HUES64 (cell line): ENCODE data around the gene CCL22.
"Not testable (repeated sequence)": the region's sequence is repeated elsewhere in the genome, so short reads cannot be mapped to it uniquely, and the experiment has no call there.

Experiments used
- H3K27ac ChIP-seq: 2 replicates; pipeline ENCODE4 v1.7.0; 2013; ENCODE audit warnings: low read depth, low read length, inconsistent platforms
- H3K27me3 ChIP-seq: 2 replicates; pipeline ENCODE4 v1.6.1; 2013; ENCODE audit warnings: mild to moderate bottlenecking, low read length; ENCODE audit not compliant: insufficient read depth
- H3K36me3 ChIP-seq: 2 replicates; pipeline ENCODE4 v1.6.1; 2013; ENCODE audit warnings: mild to moderate bottlenecking, low read length; ENCODE audit not compliant: insufficient read depth
- H3K4me1 ChIP-seq: 2 replicates; pipeline ENCODE4 v1.6.1; 2013; ENCODE audit warnings: mild to moderate bottlenecking, low read length, moderate library complexity; ENCODE audit not compliant: insufficient read depth
- H3K4me3 ChIP-seq: 2 replicates; pipeline ENCODE4 v1.5.1; 2013; ENCODE audit warnings: mild to moderate bottlenecking, low read length, moderate library complexity
- H3K9ac ChIP-seq: 2 replicates; pipeline ENCODE4 v1.6.1; 2013; ENCODE audit warnings: mild to moderate bottlenecking, low read depth, low read length
- H3K9me3 ChIP-seq: 2 replicates; pipeline ENCODE4 v1.6.1; 2013; ENCODE audit warnings: low read depth, low read length; ENCODE audit not compliant: insufficient read depth
- WGBS: fragments of 150-250, 120-280 bp; methylation state at CpG from one replicate; pipeline ENCODE4 v1.1.7; 2013; ENCODE audit warnings: missing lambda C conversion rate; 5-methylcytosine and 5-hydroxymethylcytosine counted together

Gene CCL22

GRCh38 chr16:57329718-57330327, 28.8 kb upstream of the CCL22 start:
- Histone ChIP-seq H3K4me1 (no peaks in the 10 kb centered on the region), H3K9me3 (peaks cover 4% of the 10 kb centered on the region; the same call in 1 of the 2 replicates), H3K4me3 (no peak overlapping the region), H3K9ac (no peak overlapping the region), H3K36me3 (no peaks in the 10 kb centered on the region), H3K27me3 (no peaks in the 10 kb centered on the region), H3K27ac (no peak overlapping the region)
- 92% methylated on average over 8 of the region's 8 CpGs for WGBS

- no peak overlapping the region for H3K27ac ChIP-seq
- 94% methylated on average over 3 of the region's 3 CpGs for WGBS
- H3K4me1 ChIP-seq, result no peaks in the 10 kb centered on the region
- no peak overlapping the region for H3K4me3 ChIP-seq
- H3K9me3 ChIP-seq, result peaks cover 2% of the 10 kb centered on the region; the same call in 1 of the 2 replicates
- H3K9ac ChIP-seq, result no peak overlapping the region
- H3K27me3 ChIP-seq, result no peaks in the 10 kb centered on the region
- no peaks in the 10 kb centered on the region for H3K36me3 ChIP-seq
Measured at GRCh38 chr16:57331355-57331754, 27.2 kb upstream of the CCL22 start.

- Histone ChIP-seq H3K27ac (no peak overlapping the region), H3K27me3 (no peaks in the 10 kb centered on the region), H3K9ac (no peak overlapping the region), H3K36me3 (no peaks in the 10 kb centered on the region), H3K4me1 (no peaks in the 10 kb centered on the region), H3K9me3 (no peaks in the 10 kb centered on the region), H3K4me3 (no peak overlapping the region)
- 82% methylated on average over 1 of the region's 1 CpG for WGBS
Measured at GRCh38 chr16:57333402-57333801, 25.2 kb upstream of the CCL22 start.

GRCh38 chr16:57335366-57335765, 23.2 kb upstream of the CCL22 start:
- Histone ChIP-seq H3K27ac (no peak overlapping the region), H3K4me1 (no peaks in the 10 kb centered on the region), H3K27me3 (no peaks in the 10 kb centered on the region), H3K9me3 (no peaks in the 10 kb centered on the region), H3K4me3 (no peak overlapping the region), H3K9ac (no peak overlapping the region), H3K36me3 (no peaks in the 10 kb centered on the region)
- WGBS, result 89% methylated on average over 4 of the region's 4 CpGs

GRCh38 chr16:57341062-57341440, 17.5 kb upstream of the CCL22 start:
- Histone ChIP-seq H3K4me1 (no peaks in the 10 kb centered on the region), H3K9ac (no peak overlapping the region), H3K27me3 (no peaks in the 10 kb centered on the region), H3K27ac (no peak overlapping the region), H3K36me3 (no peaks in the 10 kb centered on the region), H3K4me3 (no peak overlapping the region), H3K9me3 (no peaks in the 10 kb centered on the region)
- WGBS, result 94% methylated on average over 6 of the region's 6 CpGs

GRCh38 chr16:57341441-57342303, 16.9 kb upstream of the CCL22 start:
- H3K27me3 ChIP-seq, result no peaks in the 10 kb centered on the region
- H3K4me3 ChIP-seq, result no peak overlapping the region
- no peaks in the 10 kb centered on the region for H3K36me3 ChIP-seq
- H3K27ac ChIP-seq, result no peak overlapping the region
- H3K9ac ChIP-seq, result no peak overlapping the region
- WGBS, result 93% methylated on average over 8 of the region's 8 CpGs
- H3K9me3 ChIP-seq, result no peaks in the 10 kb centered on the region
- no peaks in the 10 kb centered on the region for H3K4me1 ChIP-seq

GRCh38 chr16:57342606-57343005, 16.0 kb upstream of the CCL22 start:
- not testable (repeated sequence) for H3K4me1 ChIP-seq, H3K9me3 ChIP-seq, H3K4me3 ChIP-seq, H3K36me3 ChIP-seq, H3K27me3 ChIP-seq, H3K9ac ChIP-seq, H3K27ac ChIP-seq
- 93% methylated on average over 9 of the region's 9 CpGs for WGBS

GRCh38 chr16:57343221-57343620, 15.4 kb upstream of the CCL22 start:
- Histone ChIP-seq H3K27ac (no peak overlapping the region), H3K4me1 (no peaks in the 10 kb centered on the region), H3K9ac (no peak overlapping the region), H3K4me3 (no peak overlapping the region), H3K9me3 (no peaks in the 10 kb centered on the region), H3K27me3 (no peaks in the 10 kb centered on the region), H3K36me3 (no peaks in the 10 kb centered on the region)
- 92% methylated on average over 7 of the region's 7 CpGs for WGBS

- not testable (repeated sequence) for H3K4me3 ChIP-seq, H3K27me3 ChIP-seq, H3K36me3 ChIP-seq, H3K27ac ChIP-seq, H3K4me1 ChIP-seq, H3K9me3 ChIP-seq, H3K9ac ChIP-seq
- 98% methylated on average over 5 of the region's 5 CpGs for WGBS
Measured at GRCh38 chr16:57344094-57344493, 14.5 kb upstream of the CCL22 start.

GRCh38 chr16:57345021-57345420, 13.6 kb upstream of the CCL22 start:
- 77% methylated on average over 2 of the region's 2 CpGs for WGBS
- Histone ChIP-seq H3K36me3 (no peaks in the 10 kb centered on the region), H3K27me3 (peaks cover 5% of the 10 kb centered on the region; the same call in 1 of the 2 replicates), H3K9me3 (no peaks in the 10 kb centered on the region), H3K27ac (no peak overlapping the region), H3K9ac (no peak overlapping the region), H3K4me3 (no peak overlapping the region), H3K4me1 (no peaks in the 10 kb centered on the region)

GRCh38 chr16:57345666-57346204, 12.8 kb upstream of the CCL22 start:
- Histone ChIP-seq H3K27ac (no peak overlapping the region), H3K36me3 (no peaks in the 10 kb centered on the region), H3K9ac (no peak overlapping the region), H3K27me3 (peaks cover 5% of the 10 kb centered on the region; the same call in 1 of the 2 replicates), H3K4me1 (no peaks in the 10 kb centered on the region), H3K9me3 (no peaks in the 10 kb centered on the region), H3K4me3 (no peak overlapping the region)
- WGBS, result 100% methylated on average over 2 of the region's 3 CpGs
